Effector memory CD4-positive, alpha-beta T cell (primary cell): ENCODE data around the gene CPA4.

Experiments used
- DNase-seq, 3 donors: peaks; one replicate each; pipeline ENCODE4 v3.0.0-alpha.2; 2020
- H3K27ac ChIP-seq: 2 replicates; pipeline ENCODE4 v1.7.0; 2013; ENCODE audit warnings: mild to moderate bottlenecking, low read length, moderate library complexity; ENCODE audit not compliant: insufficient read depth, poor library complexity, severe bottlenecking
- H3K27me3 ChIP-seq: replicated peaks from 2 replicates; pipeline ENCODE4 v1.7.0; 2013; ENCODE audit warnings: mild to moderate bottlenecking, low read length; ENCODE audit not compliant: insufficient read depth, control insufficient read depth, poor library complexity, severe bottlenecking
- H3K36me3 ChIP-seq: 2 replicates; pipeline ENCODE4 v1.7.0; 2013; ENCODE audit warnings: mild to moderate bottlenecking, low read length, moderate library complexity; ENCODE audit not compliant: control insufficient read depth, insufficient read depth
- H3K4me1 ChIP-seq: 2 replicates; pipeline ENCODE4 v1.7.0; 2013; ENCODE audit warnings: low read length, mild to moderate bottlenecking; ENCODE audit not compliant: control insufficient read depth, insufficient read depth, poor library complexity, severe bottlenecking
- H3K4me3 ChIP-seq: 2 replicates; pipeline ENCODE4 v1.7.0; 2013; ENCODE audit warnings: low read length, low read depth, mild to moderate bottlenecking; ENCODE audit not compliant: insufficient read depth, poor library complexity, severe bottlenecking
- H3K9me3 ChIP-seq: 2 replicates; pipeline ENCODE4 v1.7.0; 2013; ENCODE audit warnings: mild to moderate bottlenecking, low read length, moderate library complexity; ENCODE audit not compliant: control insufficient read depth

Gene CPA4

DNA sequence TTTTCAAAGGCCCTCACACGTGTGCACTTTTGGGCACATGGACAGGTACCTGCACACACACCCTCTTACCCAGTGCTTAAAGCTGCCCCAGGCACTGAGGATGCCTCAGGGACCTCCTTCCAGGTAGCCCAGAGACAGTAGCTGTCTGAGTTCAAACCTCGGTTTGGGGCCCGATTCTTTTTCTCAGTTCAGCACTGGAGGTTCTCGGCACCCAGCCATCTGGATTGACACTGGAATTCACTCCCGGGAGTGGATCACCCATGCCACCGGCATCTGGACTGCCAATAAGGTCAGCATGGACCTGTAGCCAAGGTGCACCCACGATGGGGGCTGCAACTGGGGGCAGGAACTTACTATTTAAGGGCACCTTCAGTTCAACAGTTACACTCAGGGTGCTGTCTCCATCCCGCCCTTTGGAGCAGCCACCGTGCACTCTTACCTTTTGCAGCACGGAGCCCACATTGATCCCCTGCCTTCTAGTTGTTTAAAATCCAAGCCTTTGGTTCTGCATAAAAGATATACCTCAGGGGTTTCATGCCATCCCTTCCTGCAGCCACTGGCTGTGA lies 69.4 kb downstream of the CPA4 start:
- no peak overlapping the region for H3K4me3 ChIP-seq
- no peaks in the 10 kb centered on the region for H3K9me3 ChIP-seq
- no peak overlapping the region for H3K27ac ChIP-seq
- no peak for DNase-seq
- no peaks in the 10 kb centered on the region for H3K27me3 ChIP-seq
- no peaks in the 10 kb centered on the region for H3K36me3 ChIP-seq
- no peaks in the 10 kb centered on the region for H3K4me1 ChIP-seq

DNA sequence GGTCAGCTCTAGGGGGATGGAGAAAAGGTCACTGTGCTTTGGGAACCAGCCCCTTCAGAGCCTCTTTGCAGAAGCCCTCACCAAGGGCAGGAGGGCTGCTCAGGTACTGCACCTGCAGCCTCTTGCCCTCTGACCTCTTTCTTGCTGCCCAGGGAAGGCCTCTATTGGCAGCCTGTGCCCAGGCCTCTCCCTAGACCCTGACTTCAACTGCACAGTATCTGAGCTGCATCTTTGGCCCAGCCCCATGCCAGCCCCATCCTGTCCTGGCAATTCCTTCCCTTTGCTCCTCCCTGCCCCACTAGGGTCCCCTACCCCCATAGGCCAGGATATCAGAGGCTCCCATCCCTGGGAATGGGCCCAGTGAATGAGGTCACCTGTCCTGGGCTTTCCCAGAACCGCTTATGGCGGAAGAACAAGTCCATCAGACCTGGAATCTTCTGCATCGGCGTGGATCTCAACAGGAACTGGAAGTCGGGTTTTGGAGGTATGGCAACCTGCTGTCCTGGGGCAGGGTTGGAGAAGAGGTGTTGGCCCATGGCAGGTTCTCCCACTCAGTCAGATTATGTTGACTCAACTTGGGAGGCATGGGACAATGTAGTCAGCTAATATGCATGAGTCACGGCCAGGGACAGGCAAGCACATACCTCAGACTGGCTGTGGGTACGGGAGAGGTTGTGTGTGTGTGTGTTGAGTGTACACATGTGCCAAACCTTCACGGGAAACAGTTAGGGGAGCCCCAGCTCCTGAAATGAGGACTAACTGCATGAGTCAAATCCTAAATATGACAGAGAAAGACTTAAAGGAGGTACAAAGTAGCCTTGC lies 70.3 kb downstream of the CPA4 start:
- Histone ChIP-seq H3K9me3 (no peaks in the 10 kb centered on the region), H3K4me1 (no peaks in the 10 kb centered on the region), H3K4me3 (no peak overlapping the region), H3K27me3 (no peaks in the 10 kb centered on the region), H3K36me3 (no peaks in the 10 kb centered on the region), H3K27ac (no peak overlapping the region)
- no peak for DNase-seq

- Histone ChIP-seq H3K27ac (no peak overlapping the region), H3K4me1 (no peaks in the 10 kb centered on the region)
- no peak for DNase-seq
Measured at GRCh38 chr7:130364451-130364850, 71.5 kb downstream of the CPA4 start.

GRCh38 chr7:130365088-130365487 lies 72.1 kb downstream of the CPA4 start:
- Histone ChIP-seq H3K27ac (no peak overlapping the region), H3K9me3 (no peaks in the 10 kb centered on the region), H3K27me3 (no peaks in the 10 kb centered on the region), H3K4me1 (no peaks in the 10 kb centered on the region), H3K4me3 (no peak overlapping the region), H3K36me3 (no peaks in the 10 kb centered on the region)
- no peak for DNase-seq

More at GRCh38 chr7:130364451-130364850, 71.5 kb downstream of the CPA4 start:
- Histone ChIP-seq H3K4me3 (no peak overlapping the region), H3K27me3 (no peaks in the 10 kb centered on the region), H3K36me3 (no peaks in the 10 kb centered on the region), H3K9me3 (no peaks in the 10 kb centered on the region)

DNA sequence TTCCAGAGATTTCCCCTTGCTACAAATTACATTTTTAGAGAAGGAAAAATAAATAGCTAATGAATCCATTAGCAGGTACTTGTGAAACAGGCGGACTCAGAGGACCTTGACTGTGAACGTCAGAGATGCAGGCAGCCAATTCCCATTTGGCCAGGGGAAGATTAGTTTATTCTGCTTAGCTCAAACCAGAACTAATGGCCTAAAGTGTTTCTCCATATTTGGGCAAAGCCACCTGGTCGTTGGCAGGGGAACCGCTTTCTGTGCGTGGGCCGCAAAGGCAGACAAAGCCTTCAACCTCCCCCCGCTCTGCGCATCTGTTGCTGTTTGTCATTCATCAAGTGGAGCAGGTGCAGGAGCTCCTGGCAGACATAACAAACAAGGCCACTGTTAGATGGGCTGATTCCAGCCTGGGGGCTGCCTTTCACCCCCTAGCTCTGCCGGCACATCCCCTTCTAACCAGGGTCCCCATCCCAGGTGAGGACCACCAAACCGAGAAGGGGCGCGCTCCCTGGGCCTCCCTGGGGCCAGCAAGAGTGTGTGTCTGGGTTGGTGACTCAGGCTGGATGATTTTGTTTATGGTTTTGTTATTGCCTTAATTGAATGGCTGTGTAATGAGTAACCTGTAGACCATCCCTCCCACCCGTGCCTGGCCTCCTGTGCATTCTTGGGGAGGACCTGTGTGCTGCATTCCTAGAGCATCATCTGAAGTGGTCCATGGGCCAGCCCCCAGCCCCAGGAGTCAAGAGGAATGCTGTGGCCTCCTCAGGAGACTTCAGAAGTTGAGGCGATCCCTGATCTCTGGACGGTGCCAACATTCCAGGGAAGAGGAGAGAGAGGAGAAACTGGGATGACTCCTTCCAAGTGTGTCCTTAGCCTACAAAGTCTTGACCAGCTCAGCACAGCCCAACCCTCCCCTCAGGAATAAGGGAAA lies 72.8 kb downstream of the CPA4 start:
- Histone ChIP-seq H3K27me3 (no peaks in the 10 kb centered on the region), H3K36me3 (no peaks in the 10 kb centered on the region), H3K4me3 (no peak overlapping the region), H3K27ac (no peak overlapping the region), H3K4me1 (no peaks in the 10 kb centered on the region), H3K9me3 (no peaks in the 10 kb centered on the region)
- DNase-seq: no peak

DNA sequence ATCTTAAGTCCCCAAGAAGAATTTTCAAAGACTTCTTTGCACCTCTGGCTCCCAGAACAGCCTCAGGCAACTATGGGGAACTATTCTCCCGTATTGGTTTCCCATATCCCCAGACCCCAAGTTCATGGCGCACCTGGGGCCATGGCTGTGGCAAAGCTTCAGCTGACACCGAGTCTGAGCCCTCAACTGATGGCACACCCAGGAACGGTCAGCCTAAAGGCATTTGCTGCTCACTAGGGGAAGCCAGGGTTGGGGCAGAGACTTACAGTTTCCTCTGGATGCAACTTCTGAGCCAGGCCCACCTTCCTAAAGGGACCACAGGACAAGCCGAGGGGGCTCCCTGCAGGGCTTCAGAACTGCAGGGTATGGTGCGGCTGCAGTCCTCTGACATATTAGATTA lies 73.6 kb downstream of the CPA4 start:
- Histone ChIP-seq H3K4me1 (no peaks in the 10 kb centered on the region), H3K36me3 (no peaks in the 10 kb centered on the region), H3K27me3 (no peaks in the 10 kb centered on the region), H3K9me3 (no peaks in the 10 kb centered on the region), H3K27ac (no peak overlapping the region), H3K4me3 (no peak overlapping the region)
- no peak for DNase-seq

DNA sequence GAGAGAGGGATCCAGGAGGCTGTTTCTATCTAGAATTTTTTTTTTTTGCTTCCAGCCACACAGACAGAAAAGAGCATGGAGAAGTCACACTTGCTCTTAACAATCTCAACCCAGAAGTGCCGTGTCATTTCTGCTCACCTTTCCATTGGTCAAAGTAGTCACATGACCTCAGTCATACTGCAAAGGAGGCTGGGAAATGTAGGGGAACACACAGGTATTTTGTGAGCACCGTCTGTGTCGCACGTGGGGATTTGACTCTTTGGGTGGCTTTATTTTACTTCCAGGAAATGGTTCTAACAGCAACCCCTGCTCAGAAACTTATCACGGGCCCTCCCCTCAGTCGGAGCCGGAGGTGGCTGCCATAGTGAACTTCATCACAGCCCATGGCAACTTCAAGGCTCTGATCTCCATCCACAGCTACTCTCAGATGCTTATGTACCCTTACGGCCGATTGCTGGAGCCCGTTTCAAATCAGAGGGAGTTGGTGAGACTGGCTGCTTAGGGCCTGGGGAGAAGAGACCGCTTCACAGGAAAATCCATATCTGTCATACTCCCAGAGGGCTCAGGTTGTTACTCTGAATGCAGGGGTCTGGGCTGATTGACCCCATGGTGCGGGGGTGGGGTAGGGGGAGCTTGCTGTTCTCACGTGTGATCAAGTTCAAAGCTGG lies 74.3 kb downstream of the CPA4 start:
- Histone ChIP-seq H3K36me3 (no peaks in the 10 kb centered on the region), H3K4me3 (no peak overlapping the region), H3K27me3 (no peaks in the 10 kb centered on the region), H3K4me1 (no peaks in the 10 kb centered on the region), H3K27ac (no peak overlapping the region), H3K9me3 (no peaks in the 10 kb centered on the region)
- no peak for DNase-seq

DNA sequence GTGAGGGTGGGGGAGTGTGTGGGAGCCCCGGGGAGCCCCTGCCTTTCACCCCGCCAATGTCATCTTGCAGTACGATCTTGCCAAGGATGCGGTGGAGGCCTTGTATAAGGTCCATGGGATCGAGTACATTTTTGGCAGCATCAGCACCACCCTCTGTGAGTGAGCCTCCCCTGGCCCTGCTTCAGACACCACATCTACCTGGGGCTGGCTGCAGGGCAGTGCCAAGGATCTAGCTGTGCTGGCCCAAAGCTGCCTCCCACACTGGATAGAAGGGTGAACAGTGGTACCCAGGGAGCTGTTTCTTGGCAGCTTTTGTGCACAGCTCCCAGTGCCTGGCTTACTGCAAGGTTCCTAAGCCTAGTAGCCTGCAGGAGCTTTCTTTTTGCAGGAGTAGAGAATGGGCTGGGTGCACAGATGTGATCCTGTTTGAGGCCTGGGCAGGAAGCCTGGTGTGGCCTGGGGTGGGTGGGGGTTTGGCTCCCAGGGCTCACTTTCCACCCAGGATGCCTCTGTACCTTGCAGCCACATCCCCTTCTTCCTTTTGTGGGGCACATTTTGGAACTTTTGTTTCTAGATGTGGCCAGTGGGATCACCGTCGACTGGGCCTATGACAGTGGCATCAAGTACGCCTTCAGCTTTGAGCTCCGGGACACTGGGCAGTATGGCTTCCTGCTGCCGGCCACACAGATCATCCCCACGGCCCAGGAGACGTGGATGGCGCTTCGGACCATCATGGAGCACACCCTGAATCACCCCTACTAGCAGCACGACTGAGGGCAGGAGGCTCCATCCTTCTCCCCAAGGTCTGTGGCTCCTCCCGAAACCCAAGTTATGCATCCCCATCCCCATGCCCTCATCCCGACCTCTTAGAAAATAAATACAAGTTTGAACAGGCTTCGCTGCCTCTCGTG lies 75.1 kb downstream of the CPA4 start:
- Histone ChIP-seq H3K36me3 (no peaks in the 10 kb centered on the region), H3K4me1 (no peaks in the 10 kb centered on the region), H3K4me3 (no peak overlapping the region), H3K9me3 (no peaks in the 10 kb centered on the region), H3K27me3 (no peaks in the 10 kb centered on the region), H3K27ac (no peak overlapping the region)
- DNase-seq: no peak

DNA sequence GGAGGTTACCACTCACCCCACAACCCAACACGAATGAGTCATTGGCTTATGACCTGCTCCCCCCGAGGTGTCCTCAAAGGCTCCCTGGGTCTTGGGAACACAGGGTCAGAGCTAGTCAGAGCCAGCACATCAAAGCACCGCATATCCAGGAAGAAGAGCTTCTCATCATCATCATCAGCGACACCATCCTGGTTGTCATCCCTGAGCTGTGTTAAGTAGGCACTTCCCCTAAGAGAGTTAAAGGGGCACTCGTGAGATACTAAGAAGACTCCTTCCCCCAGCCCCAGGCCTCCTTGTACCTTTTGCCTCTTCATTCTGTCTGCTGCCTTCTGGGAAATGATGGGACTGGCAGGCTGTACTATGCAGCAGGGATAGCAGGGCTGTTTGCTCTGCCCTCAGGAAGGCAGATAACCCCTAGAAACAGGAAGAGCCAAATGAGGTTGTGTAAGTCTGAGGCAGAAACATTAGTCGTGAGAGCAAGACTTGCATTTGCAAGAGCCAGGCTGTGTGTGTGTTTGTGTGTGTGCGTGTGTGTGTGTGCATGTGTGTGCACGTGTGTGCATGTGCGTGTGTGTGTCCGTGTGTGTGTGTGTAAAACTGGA lies 76.2 kb downstream of the CPA4 start:
- no peaks in the 10 kb centered on the region for H3K9me3 ChIP-seq
- H3K27ac ChIP-seq: no peak overlapping the region
- no peaks in the 10 kb centered on the region for H3K4me1 ChIP-seq
- no peaks in the 10 kb centered on the region for H3K36me3 ChIP-seq
- no peak for DNase-seq
- H3K27me3 ChIP-seq: no peaks in the 10 kb centered on the region
- no peak overlapping the region for H3K4me3 ChIP-seq
